ENCODE results near the gene STH.

The STH gene

DNA sequence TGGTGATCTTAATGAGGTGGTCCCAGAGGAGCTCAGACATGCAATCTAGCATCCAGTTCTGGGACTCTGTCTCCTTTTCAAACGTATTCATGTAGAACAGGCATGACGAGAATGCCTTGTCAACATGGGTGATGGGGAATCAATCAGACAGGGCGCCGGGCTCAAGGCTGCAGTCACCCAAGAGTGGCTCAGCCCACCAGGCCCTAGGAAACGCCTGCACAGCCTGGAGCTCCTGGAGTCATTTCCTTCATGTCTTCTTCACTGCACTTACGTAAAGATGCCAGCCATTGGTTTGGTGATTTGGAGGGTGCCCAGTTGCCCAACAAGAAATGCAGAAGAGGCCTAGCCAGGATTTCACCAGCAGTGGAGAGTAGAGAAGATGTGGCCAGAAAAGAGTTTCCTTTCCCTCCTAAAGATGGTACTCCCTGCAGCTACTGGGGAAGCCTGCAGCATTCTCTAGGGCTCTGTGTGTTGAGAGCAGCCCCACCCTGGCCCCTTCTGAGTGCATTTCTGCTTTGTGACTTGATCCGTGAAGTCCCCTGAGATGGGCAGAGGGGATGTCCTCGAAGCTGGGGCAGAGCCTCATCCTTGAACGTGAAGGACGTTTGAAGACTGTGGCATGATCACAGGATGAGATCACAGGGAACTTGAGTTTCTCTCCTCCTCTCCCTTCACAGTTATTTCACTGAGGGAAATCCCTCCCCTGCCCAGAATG lies 24.0 kb upstream of the STH start:
- H3K9ac ChIP-seq (ENCODE audit: low read length in 5 of 5), result no peak overlapping the region
- peaks cover 0 to 5% (median 0%) of the 10 kb centered on the region in 5 donors for H3K9me3 ChIP-seq (ENCODE audit: control insufficient read depth in 5 of 5, low read length in 5 of 5)
- H3K4me1 ChIP-seq (ENCODE audit: control insufficient read depth in 5 of 5, insufficient read depth in 5 of 5, low read length in 5 of 5), result no peaks in the 10 kb centered on the region
- H3K36me3 ChIP-seq (ENCODE audit: control insufficient read depth in 5 of 5, insufficient read depth in 5 of 5, low read length in 5 of 5), result no peaks in the 10 kb centered on the region
- H3K27ac ChIP-seq (ENCODE audit: low read depth, low read length), result no peak overlapping the region
- no peaks in the 10 kb centered on the region for H3K27me3 ChIP-seq (ENCODE audit: control insufficient read depth in 5 of 5, insufficient read depth in 4 of 5, low read length in 5 of 5)
- no peak overlapping the region for H3K4me3 ChIP-seq (ENCODE audit: low read depth in 1 of 5, low read length in 5 of 5)

DNA sequence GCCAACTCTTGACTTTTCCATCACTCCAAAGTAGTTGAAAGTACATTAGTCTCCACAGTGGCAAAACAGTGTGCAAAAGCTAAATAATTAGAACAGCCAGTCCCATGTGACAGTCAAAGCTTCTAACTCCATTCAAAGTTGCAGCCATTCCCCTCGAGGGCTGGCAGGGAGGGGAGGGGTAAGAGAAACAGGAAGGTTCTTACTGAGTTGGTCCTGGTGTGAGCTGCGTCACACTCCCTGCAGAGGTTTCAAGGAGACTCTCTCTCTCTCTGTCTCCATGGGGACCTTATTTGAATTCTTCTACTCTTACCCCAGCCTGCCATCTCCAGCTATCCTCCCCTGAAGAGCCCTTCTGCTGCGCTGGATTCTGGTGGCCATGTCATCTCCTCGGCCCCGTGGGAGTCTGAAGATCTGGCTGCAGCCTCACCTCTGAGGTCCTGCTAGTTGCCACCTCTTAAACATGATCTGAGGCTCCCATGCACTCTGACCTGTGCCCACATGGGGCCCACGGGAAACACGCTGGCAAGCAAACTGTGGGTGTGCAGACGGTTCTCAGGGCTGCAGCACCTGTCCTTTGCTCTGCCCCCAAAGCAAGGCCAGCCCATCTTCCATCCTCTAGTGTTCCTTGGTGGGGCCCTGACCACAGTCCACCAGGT lies 23.3 kb upstream of the STH start:
- H3K4me1 ChIP-seq (ENCODE audit: control insufficient read depth in 5 of 5, insufficient read depth in 5 of 5, low read length in 5 of 5), result no peaks in the 10 kb centered on the region
- no peak overlapping the region for H3K9ac ChIP-seq (ENCODE audit: low read length in 5 of 5)
- no peaks in the 10 kb centered on the region for H3K27me3 ChIP-seq (ENCODE audit: control insufficient read depth in 5 of 5, insufficient read depth in 4 of 5, low read length in 5 of 5)
- no peaks in the 10 kb centered on the region for H3K36me3 ChIP-seq (ENCODE audit: control insufficient read depth in 5 of 5, insufficient read depth in 5 of 5, low read length in 5 of 5)
- H3K27ac ChIP-seq (ENCODE audit: low read depth, low read length), result no peak overlapping the region
- H3K9me3 ChIP-seq (ENCODE audit: control insufficient read depth in 5 of 5, low read length in 5 of 5), result peaks cover 0 to 5% (median 0%) of the 10 kb centered on the region in 5 donors
- H3K4me3 ChIP-seq (ENCODE audit: low read depth in 1 of 5, low read length in 5 of 5), result no peak overlapping the region

DNA sequence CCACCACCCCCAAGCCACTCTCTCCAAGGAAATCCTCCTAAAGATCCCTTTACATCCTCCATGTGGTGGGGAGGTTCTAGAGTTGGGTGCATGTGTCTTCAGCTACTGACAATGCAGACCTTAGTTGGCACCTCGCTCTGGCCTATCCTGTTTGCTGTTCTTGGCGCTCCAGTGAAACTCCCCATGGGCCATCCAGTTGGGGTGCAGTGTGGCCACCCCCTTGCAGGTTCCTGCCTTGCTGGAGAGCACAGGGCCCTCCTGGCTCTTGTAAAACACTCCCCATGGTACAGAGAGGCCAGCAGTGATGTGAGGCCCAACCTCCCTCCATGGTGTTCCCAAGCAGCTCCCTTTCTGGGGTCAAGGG lies 22.7 kb upstream of the STH start:
- peaks cover 0 to 5% (median 0%) of the 10 kb centered on the region in 5 donors for H3K9me3 ChIP-seq (ENCODE audit: control insufficient read depth in 5 of 5, low read length in 5 of 5)
- H3K9ac ChIP-seq (ENCODE audit: low read length in 5 of 5), result no peak overlapping the region
- no peak overlapping the region for H3K27ac ChIP-seq (ENCODE audit: low read depth, low read length)

DNA sequence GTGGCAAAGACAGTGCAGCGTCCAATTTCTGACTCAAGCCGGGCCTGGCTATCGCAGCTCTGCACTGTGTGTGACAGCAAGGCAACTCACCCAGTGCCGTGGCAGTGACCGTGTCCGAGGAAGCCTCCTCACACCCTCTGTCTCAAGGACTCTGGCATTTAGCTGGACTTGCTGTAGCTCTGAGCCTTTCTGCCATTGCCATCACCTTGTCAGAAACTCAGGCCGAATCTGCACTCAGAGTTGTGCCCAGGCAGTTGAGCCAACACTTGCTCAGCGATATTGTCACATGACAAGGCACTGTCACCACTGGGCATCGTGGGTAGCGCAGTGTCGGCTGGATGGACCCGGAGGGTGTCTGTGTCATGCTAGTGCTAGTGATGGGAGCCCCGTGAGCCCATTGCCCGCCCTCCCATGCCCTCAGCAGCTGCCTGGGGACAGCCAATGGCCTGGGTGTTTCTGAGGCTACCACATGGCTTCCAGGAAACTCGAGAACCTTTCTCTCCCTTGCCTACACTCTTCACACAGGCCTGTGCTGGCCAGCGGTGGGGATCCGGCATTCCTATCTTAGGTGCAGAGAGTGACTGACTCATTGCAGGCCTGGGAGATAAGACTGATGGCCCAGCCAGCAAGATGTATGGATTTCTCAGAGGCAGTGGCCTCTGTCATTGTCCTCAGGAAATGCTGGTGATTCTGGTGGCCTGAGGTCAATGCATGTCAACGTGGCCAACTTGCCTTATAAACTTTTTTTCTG lies 22.1 kb upstream of the STH start:
- no peaks in the 10 kb centered on the region for H3K36me3 ChIP-seq (ENCODE audit: control insufficient read depth in 5 of 5, insufficient read depth in 5 of 5, low read length in 5 of 5)
- no peak overlapping the region for H3K27ac ChIP-seq (ENCODE audit: low read depth, low read length)
- H3K9ac ChIP-seq (ENCODE audit: low read length in 5 of 5), result no peak overlapping the region
- no peak overlapping the region for H3K4me3 ChIP-seq (ENCODE audit: low read depth in 1 of 5, low read length in 5 of 5)
- H3K4me1 ChIP-seq (ENCODE audit: control insufficient read depth in 5 of 5, insufficient read depth in 5 of 5, low read length in 5 of 5), result no peaks in the 10 kb centered on the region
- H3K9me3 ChIP-seq (ENCODE audit: control insufficient read depth in 5 of 5, low read length in 5 of 5), result peaks cover 0 to 5% (median 0%) of the 10 kb centered on the region in 5 donors
- H3K27me3 ChIP-seq (ENCODE audit: control insufficient read depth in 5 of 5, insufficient read depth in 4 of 5, low read length in 5 of 5), result no peaks in the 10 kb centered on the region

More for the DNA sequence above, 22.7 kb upstream of the STH start:
- Histone ChIP-seq H3K4me1 (ENCODE audit: control insufficient read depth in 5 of 5, insufficient read depth in 5 of 5, low read length in 5 of 5) (no peaks in the 10 kb centered on the region), H3K36me3 (ENCODE audit: control insufficient read depth in 5 of 5, insufficient read depth in 5 of 5, low read length in 5 of 5) (no peaks in the 10 kb centered on the region), H3K27me3 (ENCODE audit: control insufficient read depth in 5 of 5, insufficient read depth in 4 of 5, low read length in 5 of 5) (no peaks in the 10 kb centered on the region), H3K4me3 (ENCODE audit: low read depth in 1 of 5, low read length in 5 of 5) (no peak overlapping the region)

GRCh38 chr17:45977506-45977824 lies 21.6 kb upstream of the STH start:
- no peak overlapping the region for H3K4me3 ChIP-seq (ENCODE audit: low read depth in 1 of 5, low read length in 5 of 5)
- no peak overlapping the region for H3K27ac ChIP-seq (ENCODE audit: low read depth, low read length)
- no peaks in the 10 kb centered on the region for H3K4me1 ChIP-seq (ENCODE audit: control insufficient read depth in 5 of 5, insufficient read depth in 5 of 5, low read length in 5 of 5)
- peaks cover 0 to 3% (median 0%) of the 10 kb centered on the region in 5 donors for H3K9me3 ChIP-seq (ENCODE audit: control insufficient read depth in 5 of 5, low read length in 5 of 5)
- no peaks in the 10 kb centered on the region for H3K27me3 ChIP-seq (ENCODE audit: control insufficient read depth in 5 of 5, insufficient read depth in 4 of 5, low read length in 5 of 5)
- no peaks in the 10 kb centered on the region for H3K36me3 ChIP-seq (ENCODE audit: control insufficient read depth in 5 of 5, insufficient read depth in 5 of 5, low read length in 5 of 5)
- H3K9ac ChIP-seq (ENCODE audit: low read length in 5 of 5), result no peak overlapping the region

DNA sequence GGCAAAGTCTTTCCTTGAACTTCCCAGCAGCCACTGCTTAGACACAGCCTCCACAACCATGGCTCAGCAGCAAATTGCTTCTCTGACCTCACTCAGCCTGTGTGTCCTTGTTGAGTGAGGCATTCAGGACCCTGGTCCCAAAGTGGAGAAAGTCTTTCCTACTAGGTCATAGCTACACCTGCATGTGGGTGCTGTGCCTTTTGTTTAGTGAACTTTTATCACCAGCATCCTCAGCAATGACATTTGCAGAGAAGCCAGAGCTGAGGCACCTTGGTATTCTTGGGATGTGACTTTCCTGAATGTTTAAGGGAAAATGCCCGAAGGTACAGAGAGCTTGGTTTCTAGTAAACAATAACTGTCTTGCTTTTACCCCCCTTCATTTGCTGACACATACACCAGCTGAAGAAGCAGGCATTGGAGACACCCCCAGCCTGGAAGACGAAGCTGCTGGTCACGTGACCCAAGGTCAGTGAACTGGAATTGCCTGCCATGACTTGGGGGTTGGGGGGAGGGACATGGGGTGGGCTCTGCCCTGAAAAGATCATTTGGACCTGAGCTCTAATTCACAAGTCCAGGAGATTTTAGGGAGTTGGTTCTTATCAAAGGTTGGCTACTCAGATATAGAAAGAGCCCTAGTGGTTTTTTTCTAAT lies 20.9 kb upstream of the STH start:
- H3K27ac ChIP-seq (ENCODE audit: low read depth, low read length), result no peak overlapping the region

DNA sequence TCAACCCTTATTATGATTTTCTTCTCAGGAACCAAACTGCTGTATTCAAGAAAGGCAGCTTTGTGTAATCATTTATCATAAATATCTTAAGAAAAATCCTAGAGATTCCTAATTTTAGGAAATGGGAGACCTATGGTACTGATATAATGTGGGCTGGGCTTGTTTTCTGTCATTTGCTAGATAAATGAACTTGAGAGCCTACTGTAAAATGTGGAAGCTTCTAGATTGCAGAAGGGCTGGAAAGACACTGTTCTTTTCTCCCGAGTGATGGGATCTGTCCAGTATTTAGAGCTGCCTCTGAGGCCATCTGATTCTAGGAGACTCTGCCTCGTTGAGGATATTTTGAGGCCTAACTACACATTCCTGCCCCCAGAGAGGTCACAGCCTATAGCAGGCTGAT lies 19.9 kb upstream of the STH start:
- Histone ChIP-seq H3K36me3 (ENCODE audit: control insufficient read depth in 5 of 5, insufficient read depth in 5 of 5, low read length in 5 of 5) (peaks cover 0 to 9% (median 0%) of the 10 kb centered on the region in 5 donors), H3K27ac (ENCODE audit: low read depth, low read length) (no peak overlapping the region), H3K4me1 (ENCODE audit: control insufficient read depth in 5 of 5, insufficient read depth in 5 of 5, low read length in 5 of 5) (no peaks in the 10 kb centered on the region), H3K27me3 (ENCODE audit: control insufficient read depth in 5 of 5, insufficient read depth in 4 of 5, low read length in 5 of 5) (no peaks in the 10 kb centered on the region), H3K4me3 (ENCODE audit: low read depth in 1 of 5, low read length in 5 of 5) (no peak overlapping the region), H3K9me3 (ENCODE audit: control insufficient read depth in 5 of 5, low read length in 5 of 5) (no peaks in the 10 kb centered on the region), H3K9ac (ENCODE audit: low read length in 5 of 5) (no peak overlapping the region)

More for the DNA sequence above, 20.9 kb upstream of the STH start:
- Histone ChIP-seq H3K4me1 (ENCODE audit: control insufficient read depth in 5 of 5, insufficient read depth in 5 of 5, low read length in 5 of 5) (no peaks in the 10 kb centered on the region), H3K9ac (ENCODE audit: low read length in 5 of 5) (no peak overlapping the region), H3K4me3 (ENCODE audit: low read depth in 1 of 5, low read length in 5 of 5) (no peak overlapping the region), H3K27me3 (ENCODE audit: control insufficient read depth in 5 of 5, insufficient read depth in 4 of 5, low read length in 5 of 5) (no peaks in the 10 kb centered on the region), H3K9me3 (ENCODE audit: control insufficient read depth in 5 of 5, low read length in 5 of 5) (no peaks in the 10 kb centered on the region), H3K36me3 (ENCODE audit: control insufficient read depth in 5 of 5, insufficient read depth in 5 of 5, low read length in 5 of 5) (peaks cover 0 to 2% (median 0%) of the 10 kb centered on the region in 5 donors)

DNA sequence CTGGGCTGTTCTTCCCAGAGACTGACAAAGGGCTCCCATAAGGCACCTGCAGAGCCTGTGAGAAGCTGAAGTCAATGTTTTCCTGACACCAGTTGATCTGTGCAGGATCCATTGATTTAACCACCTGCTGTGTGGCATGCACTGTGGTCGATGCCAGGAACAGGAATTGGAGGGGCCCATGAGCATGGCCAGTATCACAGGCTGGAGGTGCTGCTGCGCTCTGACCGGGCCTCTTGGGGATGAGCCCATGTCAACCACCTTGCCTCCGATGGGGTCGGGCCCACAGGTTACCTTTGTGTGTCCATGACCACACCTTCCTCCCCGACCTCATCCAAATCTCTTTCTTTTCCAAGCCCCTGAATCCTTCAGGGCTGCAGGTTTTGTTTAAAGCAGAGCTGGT lies 18.2 kb upstream of the STH start:
- Histone ChIP-seq H3K9me3 (ENCODE audit: control insufficient read depth in 5 of 5, low read length in 5 of 5) (no peaks in the 10 kb centered on the region), H3K36me3 (ENCODE audit: control insufficient read depth in 5 of 5, insufficient read depth in 5 of 5, low read length in 5 of 5) (peaks cover 0 to 13% (median 4%) of the 10 kb centered on the region in 5 donors), H3K27ac (ENCODE audit: low read depth, low read length) (no peak overlapping the region), H3K9ac (ENCODE audit: low read length in 5 of 5) (no peak overlapping the region), H3K4me3 (ENCODE audit: low read depth in 1 of 5, low read length in 5 of 5) (no peak overlapping the region), H3K4me1 (ENCODE audit: control insufficient read depth in 5 of 5, insufficient read depth in 5 of 5, low read length in 5 of 5) (no peaks in the 10 kb centered on the region), H3K27me3 (ENCODE audit: control insufficient read depth in 5 of 5, insufficient read depth in 4 of 5, low read length in 5 of 5) (no peaks in the 10 kb centered on the region)

GRCh38 chr17:45981306-45981705 lies 17.7 kb upstream of the STH start:
- Histone ChIP-seq H3K27me3 (ENCODE audit: control insufficient read depth in 5 of 5, insufficient read depth in 4 of 5, low read length in 5 of 5) (no peaks in the 10 kb centered on the region), H3K4me3 (ENCODE audit: low read depth in 1 of 5, low read length in 5 of 5) (no peak overlapping the region), H3K36me3 (ENCODE audit: control insufficient read depth in 5 of 5, insufficient read depth in 5 of 5, low read length in 5 of 5) (peaks cover 0 to 13% (median 4%) of the 10 kb centered on the region in 5 donors), H3K9ac (ENCODE audit: low read length in 5 of 5) (no peak overlapping the region), H3K9me3 (ENCODE audit: control insufficient read depth in 5 of 5, low read length in 5 of 5) (no peaks in the 10 kb centered on the region), H3K4me1 (ENCODE audit: control insufficient read depth in 5 of 5, insufficient read depth in 5 of 5, low read length in 5 of 5) (no peaks in the 10 kb centered on the region), H3K27ac (ENCODE audit: low read depth, low read length) (no peak overlapping the region)

Data from subcutaneous abdominal adipose tissue (tissue), 5 donors.